HG03159 (cell line): Measurements from ENCODE around the gene ADAMTS17.
"Not testable (repeated sequence)": the region's sequence is repeated elsewhere in the genome, so short reads cannot be mapped to it uniquely, and the experiment has no call there.

ENCODE experiments used
- ATAC-seq: cut with Tn5 transposase; IDR thresholded peaks from one replicate; pipeline ENCODE4 v1.9.1; 2021; ENCODE audit warnings: mild to moderate bottlenecking, moderate library complexity; ENCODE audit not compliant: unreplicated experiment

Gene ADAMTS17

DNA sequence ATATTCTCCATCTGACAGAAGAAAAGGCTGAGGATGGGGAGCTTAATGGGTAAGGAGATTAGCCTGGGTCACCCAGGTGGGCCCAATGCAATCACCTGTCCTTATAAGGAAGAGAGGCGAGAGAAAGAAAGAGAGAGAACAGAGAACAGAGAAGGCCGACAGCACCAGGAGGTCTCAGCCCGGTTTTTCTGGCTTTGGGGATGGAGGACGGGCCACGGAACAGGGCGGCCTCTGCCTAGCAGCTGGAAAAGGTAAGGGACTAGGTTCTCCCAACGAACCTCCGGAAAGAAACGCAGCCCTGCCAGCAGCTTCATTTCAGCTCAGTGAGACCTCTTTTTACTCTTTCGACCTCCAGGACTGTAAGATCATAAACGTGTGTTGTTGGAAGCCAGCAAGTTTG, 412.5 kb downstream of the ADAMTS17 start:
- ATAC-seq = no peak

DNA sequence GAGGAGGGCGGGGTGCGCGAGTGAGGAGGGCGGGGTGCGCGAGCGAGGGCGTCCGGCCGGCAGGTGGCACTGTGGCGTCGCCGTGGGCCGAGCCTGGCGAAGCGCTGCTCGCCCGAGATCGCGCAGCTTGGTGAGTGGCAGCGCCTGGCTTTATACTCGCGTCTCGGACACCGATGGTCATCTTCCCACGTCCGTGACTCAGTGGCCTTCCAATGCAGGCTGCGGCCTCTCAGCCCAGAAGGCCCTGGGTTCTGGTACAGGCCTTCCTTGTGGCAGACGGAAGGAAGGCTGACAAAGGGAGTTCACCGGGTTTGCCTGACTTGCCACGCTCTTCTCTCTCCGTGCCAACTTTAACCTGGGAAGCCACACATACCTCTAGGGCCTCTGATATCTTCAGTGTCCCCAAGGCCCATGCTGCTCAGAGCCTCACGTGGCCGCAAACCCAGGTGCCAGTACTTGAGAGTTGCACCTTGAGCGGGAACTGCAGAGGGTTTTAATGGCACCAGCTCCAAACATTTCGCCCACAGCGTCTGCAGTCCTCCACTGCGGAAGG, 413.3 kb downstream of the ADAMTS17 start:
- peak; percentile 84 for ATAC-seq

DNA sequence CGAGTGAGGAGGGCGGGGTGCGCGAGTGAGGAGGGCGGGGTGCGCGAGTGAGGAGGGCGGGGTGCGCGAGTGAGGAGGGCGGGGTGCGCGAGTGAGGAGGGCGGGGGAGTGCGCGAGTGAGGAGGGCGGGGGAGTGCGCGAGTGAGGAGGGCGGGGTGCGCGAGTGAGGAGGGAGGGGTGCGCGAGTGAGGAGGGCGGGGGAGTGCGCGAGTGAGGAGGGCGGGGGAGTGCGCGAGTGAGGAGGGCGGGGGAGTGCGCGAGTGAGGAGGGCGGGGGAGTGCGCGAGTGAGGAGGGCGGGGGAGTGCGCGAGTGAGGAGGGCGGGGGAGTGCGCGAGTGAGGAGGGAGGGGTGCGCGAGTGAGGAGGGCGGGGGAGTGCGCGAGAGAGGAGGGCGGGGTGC, 415.2 kb downstream of the ADAMTS17 start:
- not testable (repeated sequence) for ATAC-seq

DNA sequence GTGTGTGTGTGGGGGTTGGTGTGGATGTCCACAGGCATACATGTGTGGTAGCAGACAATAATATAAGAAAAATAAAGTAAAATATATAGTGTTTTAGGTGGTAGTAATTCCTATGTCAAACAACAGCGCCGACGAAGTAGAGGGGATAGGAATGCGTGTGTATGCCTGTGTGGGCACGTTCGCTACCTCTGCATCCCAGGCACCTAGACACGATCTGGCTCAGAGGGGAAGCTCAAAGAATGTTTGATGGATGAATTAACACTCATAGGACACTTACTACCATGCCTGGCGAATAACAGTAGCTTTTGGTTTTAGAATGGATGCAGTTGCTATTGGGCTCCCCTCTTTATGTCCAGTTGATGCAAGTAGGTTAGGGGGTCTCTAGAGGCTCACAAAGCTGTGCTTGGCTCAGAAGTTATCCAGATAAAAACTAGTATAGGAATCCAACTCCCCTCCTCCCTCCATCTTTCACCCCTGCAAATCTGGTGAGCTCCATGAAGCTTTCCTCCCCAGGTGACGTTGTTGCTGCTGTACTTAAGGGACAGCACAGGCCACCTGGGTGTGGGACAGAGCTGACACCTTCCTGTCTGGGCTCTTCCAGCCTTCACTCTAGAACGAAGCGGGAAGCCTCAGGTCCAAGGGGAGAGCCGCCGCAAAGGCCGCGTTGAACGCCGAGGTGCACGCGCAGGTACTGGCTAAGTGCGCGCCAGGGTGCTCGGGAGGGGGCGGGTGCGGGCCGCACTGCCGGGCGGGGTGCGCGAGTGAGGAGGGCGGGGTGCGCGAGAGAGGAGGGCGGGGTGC, 415.9 kb downstream of the ADAMTS17 start:
- ATAC-seq = no peak

DNA sequence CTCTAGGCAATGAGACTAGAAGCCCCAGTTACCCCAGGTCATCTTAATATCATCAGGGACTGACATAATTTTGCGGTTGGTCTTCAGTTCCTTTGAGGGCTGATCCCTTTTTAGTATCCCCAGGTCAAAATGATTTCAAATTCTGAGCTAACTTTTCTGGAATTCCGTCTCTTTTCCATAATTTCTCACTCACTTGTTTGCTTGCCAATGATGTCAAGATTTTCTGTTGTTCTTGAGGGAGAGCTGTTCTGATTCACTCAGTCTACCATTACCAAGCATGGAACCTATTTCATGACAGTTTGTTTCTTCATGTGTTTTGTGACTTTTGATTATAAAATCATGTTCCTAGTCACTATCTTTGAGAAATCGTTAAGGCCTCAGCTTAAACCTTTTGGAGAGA, 418.1 kb downstream of the ADAMTS17 start:
- no peak for ATAC-seq
